Left renal pelvis (tissue), 4 donors: ENCODE data around the gene IL15. TPM values are rescaled to one million over a fixed set of nuclear protein-coding genes. Genes with fewer than 3 reads are reported as not detected.
"Not testable (repeated sequence)": the region's sequence is repeated elsewhere in the genome, so short reads cannot be mapped to it uniquely, and the experiment has no call there.

ENCODE experiments used
- DNase-seq, 4 donors: peaks; one replicate each; pipeline ENCODE4 v3.0.0-alpha.2; 2013; ENCODE audit warnings: low read depth in 4 of 4, low spot score in 3 of 4
- polyA plus RNA-seq, 4 donors: library from polyadenylated mRNA; unstranded; fragments of 120-200 nt; gene quantifications; one replicate each; pipeline ENCODE4 v1.2.1, GENCODE V29; 2013; ENCODE audit not compliant: insufficient read length in 4 of 4

The IL15 gene
- polyA plus RNA-seq, 4 donors = 0.96 to 2.4 (median 1.9) TPM

GRCh38 chr4:141692081-141692480 is 55.7 kb downstream of the IL15 start:
- no peak for DNase-seq

- no peak for DNase-seq
These were observed 60.7 kb downstream of the IL15 start for GRCh38 chr4:141697116-141697515.

- DNase-seq = no peak
These were observed 66.2 kb downstream of the IL15 start for GRCh38 chr4:141702472-141703182.

- DNase-seq = no peak
These were observed 67.1 kb downstream of the IL15 start for GRCh38 chr4:141703497-141703896.

- DNase-seq = no peak
These were observed 68.8 kb downstream of the IL15 start for GRCh38 chr4:141705048-141705746.

- DNase-seq = no peak
These were observed 69.5 kb downstream of the IL15 start for GRCh38 chr4:141705747-141706377.

- no peak for DNase-seq
These were observed 70.1 kb downstream of the IL15 start for GRCh38 chr4:141706445-141706844.

GRCh38 chr4:141711211-141711610 is 74.8 kb downstream of the IL15 start:
- DNase-seq = no peak

- DNase-seq = no peak
These were observed 76.8 kb downstream of the IL15 start for GRCh38 chr4:141713185-141713584.

- DNase-seq = no peak
These were observed 77.5 kb downstream of the IL15 start for GRCh38 chr4:141713771-141714445.

GRCh38 chr4:141719585-141719984 is 83.2 kb downstream of the IL15 start:
- no peak for DNase-seq

- no peak for DNase-seq
These were observed 84.8 kb downstream of the IL15 start for GRCh38 chr4:141721174-141721573.

- no peak for DNase-seq
These were observed 88.3 kb downstream of the IL15 start for GRCh38 chr4:141724646-141725045.

GRCh38 chr4:141727420-141727819 is 91.0 kb downstream of the IL15 start:
- no peak for DNase-seq

GRCh38 chr4:141730805-141731204 is 94.4 kb downstream of the IL15 start:
- no peak for DNase-seq

- no peak for DNase-seq
These were observed 95.1 kb downstream of the IL15 start for GRCh38 chr4:141731481-141731880.

- no peak for DNase-seq
These were observed 103.3 kb downstream of the IL15 start for GRCh38 chr4:141739636-141740035.

- no peak for DNase-seq
These were observed 109.6 kb downstream of the IL15 start for GRCh38 chr4:141746026-141746425.

GRCh38 chr4:141751806-141752205 is 115.4 kb downstream of the IL15 start:
- not testable (repeated sequence) for DNase-seq

- no peak for DNase-seq
These were observed 120.9 kb downstream of the IL15 start for GRCh38 chr4:141757287-141757686.

GRCh38 chr4:141759796-141760425 is 123.5 kb downstream of the IL15 start:
- no peak for DNase-seq
